ENCODE measurements around the gene MCM9.

The MCM9 gene

DNA sequence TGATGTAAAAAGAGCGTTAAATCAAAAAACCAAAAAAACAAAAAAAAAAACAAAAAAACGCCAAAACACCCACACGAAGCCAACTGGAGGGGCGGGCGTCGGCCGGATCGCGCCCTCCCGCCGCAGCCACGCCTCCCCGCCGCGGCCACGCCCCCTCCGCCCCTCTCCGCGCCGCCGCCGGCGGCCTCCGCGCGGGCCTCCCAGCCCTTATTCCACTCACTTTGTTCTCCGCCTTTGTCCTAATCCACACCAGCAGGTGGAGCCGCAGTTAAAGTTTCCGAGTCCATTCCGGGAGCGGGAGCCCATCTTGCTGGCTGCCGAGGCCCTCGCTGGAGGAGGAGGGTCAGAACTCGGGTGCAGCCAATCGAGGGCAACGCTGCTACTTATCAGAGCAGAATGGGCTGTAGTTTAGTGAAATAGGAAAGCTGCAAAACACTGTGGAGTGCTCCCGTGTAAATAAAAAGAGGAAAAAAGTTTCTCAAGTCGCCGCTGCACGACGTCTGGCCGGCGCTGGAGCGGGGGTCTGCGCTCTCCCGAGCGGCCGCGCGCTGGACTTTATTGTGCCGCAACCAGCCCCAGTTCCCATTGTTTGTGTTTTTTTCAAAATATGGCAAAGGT is 41.0 kb downstream of the MCM9 start, which contains the start of gene ASF1A:
ASF1A (plus strand) TSS at position 346 of the 618 bp plus-strand sequence; CDS start at position 608, 262 bp downstream.
- peak within 1 kb of the TSS; percentile 97 for H3K9ac ChIP-seq (ENCODE audit: low read depth, low read length, poor library complexity)
- peak within 1 kb of the TSS; percentile 93 for H2BK5ac ChIP-seq (ENCODE audit: low read length)
- no peak within 1 kb of the TSS for H2AK5ac ChIP-seq (ENCODE audit: low read depth, low read length)
- peaks cover 2% of the 10 kb centered on the region for H3K79me1 ChIP-seq (ENCODE audit: low read depth, low read length)
- peak within 1 kb of the TSS; percentile 84 for H2AFZ ChIP-seq (ENCODE audit: low read length)
- peak within 1 kb of the TSS; percentile 72 for H2BK15ac ChIP-seq (ENCODE audit: low read length)
- H3K9me3 ChIP-seq (replicated peaks in 1 of 2; ENCODE audit: control insufficient read depth in 2 of 2, insufficient read depth in 1 of 2, low read depth in 1 of 2, low read length in 2 of 2): no peaks in the 10 kb centered on the region
- H3K27ac ChIP-seq (replicated peaks; ENCODE audit: low read length): peak within 1 kb of the TSS; percentile 93
- peak within 1 kb of the TSS; percentile 95 for H3K18ac ChIP-seq (ENCODE audit: low read length)
- peak within 1 kb of the TSS; percentile 64 for H2BK120ac ChIP-seq (ENCODE audit: low read depth, low read length)
- no peak within 1 kb of the TSS for H4K8ac ChIP-seq (ENCODE audit: low read depth, low read length)
- WGBS, 2 donors (ENCODE audit: extremely low coverage in 2 of 2, insufficient read length in 2 of 2, insufficient replicate concordance in 1 of 2): no CpG with 5 or more reads among the region's 51 CpGs
- peak within 1 kb of the TSS; percentile 87 for H3K23ac ChIP-seq (ENCODE audit: low read depth, low read length, poor library complexity)
- DNase-seq (ENCODE audit: low spot score): peak; percentile 95
- H3K4me3 ChIP-seq (ENCODE audit: low read length in 2 of 2): peak within 1 kb of the TSS; percentile 91 to 98
- peak within 1 kb of the TSS; percentile 16 for H4K91ac ChIP-seq (ENCODE audit: low read depth, low read length, poor library complexity)
- peaks cover 4 to 8% of the 10 kb centered on the region in 2 donors for H3K4me1 ChIP-seq (ENCODE audit: control insufficient read depth in 2 of 2, insufficient read depth in 1 of 2, low read depth in 1 of 2, low read length in 2 of 2)
- peak within 1 kb of the TSS; percentile 66 for H3K4me2 ChIP-seq (ENCODE audit: insufficient read depth, low read length, poor library complexity, severe bottlenecking)
- H3K14ac ChIP-seq (ENCODE audit: low read length): peak within 1 kb of the TSS; percentile 95
- peaks cover 0 to 32% of the 10 kb centered on the region in 2 donors for H3K36me3 ChIP-seq (replicated peaks in 1 of 2; ENCODE audit: control insufficient read depth in 2 of 2, insufficient read depth in 2 of 2, low read length in 2 of 2)
- no peaks in the 10 kb centered on the region for H3K27me3 ChIP-seq (ENCODE audit: control insufficient read depth in 3 of 3, insufficient read depth in 3 of 3, low read depth in 1 of 3, low read length in 3 of 3)
- H2BK12ac ChIP-seq (ENCODE audit: low read length): no peak within 1 kb of the TSS
- H3K4ac ChIP-seq (ENCODE audit: low read length): no peak within 1 kb of the TSS

GRCh38 chr6:118893064-118893806 is 41.7 kb downstream of the MCM9 start:
- peak overlapping the region; percentile 84 for H2AFZ ChIP-seq (ENCODE audit: low read length)
- H3K9ac ChIP-seq (ENCODE audit: low read depth, low read length, poor library complexity): no peak overlapping the region
- H2BK12ac ChIP-seq (ENCODE audit: low read length): no peak overlapping the region
- no peak overlapping the region for H2AK5ac ChIP-seq (ENCODE audit: low read depth, low read length)
- H3K18ac ChIP-seq (ENCODE audit: low read length): no peak overlapping the region
- H3K14ac ChIP-seq (ENCODE audit: low read length): no peak overlapping the region
- WGBS, 2 donors (ENCODE audit: extremely low coverage in 2 of 2, insufficient read length in 2 of 2, insufficient replicate concordance in 1 of 2): no CpG with 5 or more reads among the region's 18 CpGs
- no peak overlapping the region for H4K91ac ChIP-seq (ENCODE audit: low read depth, low read length, poor library complexity)
- H2BK120ac ChIP-seq (ENCODE audit: low read depth, low read length): no peak overlapping the region
- peaks cover 2% of the 10 kb centered on the region for H3K79me1 ChIP-seq (ENCODE audit: low read depth, low read length)
- H3K4me1 ChIP-seq (ENCODE audit: control insufficient read depth in 2 of 2, insufficient read depth in 1 of 2, low read depth in 1 of 2, low read length in 2 of 2): peaks cover 3 to 9% of the 10 kb centered on the region in 2 donors
- no peak overlapping the region for H3K23ac ChIP-seq (ENCODE audit: low read depth, low read length, poor library complexity)
- H4K8ac ChIP-seq (ENCODE audit: low read depth, low read length): no peak overlapping the region
- H3K36me3 ChIP-seq (replicated peaks in 1 of 2; ENCODE audit: control insufficient read depth in 2 of 2, insufficient read depth in 2 of 2, low read length in 2 of 2): peaks cover 0 to 26% of the 10 kb centered on the region in 2 donors
- peak overlapping the region; percentile 43 for H3K27ac ChIP-seq (replicated peaks; ENCODE audit: low read length)
- no peak overlapping the region for H2BK5ac ChIP-seq (ENCODE audit: low read length)
- H3K9me3 ChIP-seq (replicated peaks in 1 of 2; ENCODE audit: control insufficient read depth in 2 of 2, insufficient read depth in 1 of 2, low read depth in 1 of 2, low read length in 2 of 2): no peaks in the 10 kb centered on the region
- no peaks in the 10 kb centered on the region for H3K27me3 ChIP-seq (ENCODE audit: control insufficient read depth in 3 of 3, insufficient read depth in 3 of 3, low read depth in 1 of 3, low read length in 3 of 3)
- H3K4ac ChIP-seq (ENCODE audit: low read length): no peak overlapping the region
- no peak for DNase-seq (ENCODE audit: low spot score)
- H3K4me2 ChIP-seq (ENCODE audit: insufficient read depth, low read length, poor library complexity, severe bottlenecking): peak overlapping the region; percentile 66
- H3K4me3 ChIP-seq (ENCODE audit: low read length in 2 of 2): peak overlapping the region; percentile 50 to 75
- H2BK15ac ChIP-seq (ENCODE audit: low read length): no peak overlapping the region

GRCh38 chr6:118892355-118892991 is 42.5 kb downstream of the MCM9 start:
- Histone ChIP-seq H3K4ac (ENCODE audit: low read length) (no peak overlapping the region), H3K27me3 (ENCODE audit: control insufficient read depth in 3 of 3, insufficient read depth in 3 of 3, low read depth in 1 of 3, low read length in 3 of 3) (no peaks in the 10 kb centered on the region), H3K14ac (ENCODE audit: low read length) (no peak overlapping the region), H2BK12ac (ENCODE audit: low read length) (no peak overlapping the region), H2AK5ac (ENCODE audit: low read depth, low read length) (no peak overlapping the region), H3K4me3 (ENCODE audit: low read length in 2 of 2) (no peak overlapping the region), H2BK5ac (ENCODE audit: low read length) (no peak overlapping the region), H2AFZ (ENCODE audit: low read length) (no peak overlapping the region), H3K9ac (ENCODE audit: low read depth, low read length, poor library complexity) (no peak overlapping the region), H3K36me3 (replicated peaks in 1 of 2; ENCODE audit: control insufficient read depth in 2 of 2, insufficient read depth in 2 of 2, low read length in 2 of 2) (peaks cover 0 to 18% of the 10 kb centered on the region in 2 donors), H4K91ac (ENCODE audit: low read depth, low read length, poor library complexity) (no peak overlapping the region), H2BK120ac (ENCODE audit: low read depth, low read length) (no peak overlapping the region), H3K27ac (replicated peaks; ENCODE audit: low read length) (no peak overlapping the region), H3K23ac (ENCODE audit: low read depth, low read length, poor library complexity) (no peak overlapping the region), H3K4me1 (ENCODE audit: control insufficient read depth in 2 of 2, insufficient read depth in 1 of 2, low read depth in 1 of 2, low read length in 2 of 2) (peaks cover 3 to 9% of the 10 kb centered on the region in 2 donors), H3K4me2 (ENCODE audit: insufficient read depth, low read length, poor library complexity, severe bottlenecking) (no peak overlapping the region), H3K9me3 (replicated peaks in 1 of 2; ENCODE audit: control insufficient read depth in 2 of 2, insufficient read depth in 1 of 2, low read depth in 1 of 2, low read length in 2 of 2) (no peaks in the 10 kb centered on the region), H4K8ac (ENCODE audit: low read depth, low read length) (no peak overlapping the region), H3K79me1 (ENCODE audit: low read depth, low read length) (peaks cover 2% of the 10 kb centered on the region), H3K18ac (ENCODE audit: low read length) (no peak overlapping the region), H2BK15ac (ENCODE audit: low read length) (no peak overlapping the region)
- no peak for DNase-seq (ENCODE audit: low spot score)
- WGBS, 2 donors (ENCODE audit: extremely low coverage in 2 of 2, insufficient read length in 2 of 2, insufficient replicate concordance in 1 of 2): no CpG with 5 or more reads among the region's 6 CpGs
